Measurements from ENCODE around the gene ELMO1. TPM values are rescaled to one million over a fixed set of nuclear protein-coding genes. Genes with fewer than 3 reads are reported as not detected.
A peak's percentile ranks its signal among the peaks of the same experiment; 100 is the strongest.

Gene ELMO1
- total and polyA plus RNA-seq, 12 donors: 7.5 to 46.8 (median 14.9) TPM

- no peak overlapping the region for H3K27ac ChIP-seq
- no peaks in the 10 kb centered on the region for H3K9me3 ChIP-seq (replicated peaks in 1 of 3)
- intact Hi-C loops (cut with DNase I): no loop called here
- TF ChIP-seq POLR2A (IDR thresholded peaks at IDR 0.05) (no peak), CTCF (IDR thresholded peaks at IDR 0.05) (no peak)
- no peak for DNase-seq
- no peaks in the 10 kb centered on the region for H3K27me3 ChIP-seq
- WGBS, 4 donors: 88 to 92% (median 92%) methylated on average over 7 of the region's 7 CpGs
- no peak overlapping the region for H3K4me3 ChIP-seq
- H3K4me1 ChIP-seq (replicated peaks in 1 of 2): peaks cover 7 to 12% of the 10 kb centered on the region in 2 donors
- H3K36me3 ChIP-seq (replicated peaks in 1 of 2): no peaks in the 10 kb centered on the region
These were observed 579.8 kb downstream of the ELMO1 start for GRCh38 chr7:36868727-36869411.

GRCh38 chr7:36865019-36865418 lies 583.6 kb downstream of the ELMO1 start:
- no peaks in the 10 kb centered on the region for H3K36me3 ChIP-seq (replicated peaks in 1 of 2)

GRCh38 chr7:36863901-36864701 lies 584.6 kb downstream of the ELMO1 start:
- H3K4me3 ChIP-seq: no peak overlapping the region
- H3K36me3 ChIP-seq (replicated peaks in 1 of 2): no peaks in the 10 kb centered on the region
- H3K27me3 ChIP-seq: no peaks in the 10 kb centered on the region
- peaks cover 9 to 21% of the 10 kb centered on the region in 2 donors for H3K4me1 ChIP-seq (replicated peaks in 1 of 2)
- no peaks in the 10 kb centered on the region for H3K9me3 ChIP-seq (replicated peaks in 1 of 3)
- 29 to 40% (median 34%) methylated on average over 9 to 10 of the region's 10 CpGs for WGBS, 4 donors
- peak; percentile 30 to 65 (median 47) for DNase-seq
- H3K27ac ChIP-seq: peak overlapping the region in 1 of 5 donors; percentile 31
- TF ChIP-seq CTCF (IDR thresholded peaks at IDR 0.05): no peak
- TF ChIP-seq POLR2A (IDR thresholded peaks at IDR 0.05): no peak
- intact Hi-C loops (cut with DNase I): no loop called here

More at GRCh38 chr7:36865019-36865418, 583.6 kb downstream of the ELMO1 start:
- no peak overlapping the region for H3K4me3 ChIP-seq
- DNase-seq: no peak
- H3K4me1 ChIP-seq (replicated peaks in 1 of 2): peaks cover 9 to 21% of the 10 kb centered on the region in 2 donors
- no peaks in the 10 kb centered on the region for H3K9me3 ChIP-seq (replicated peaks in 1 of 3)
- H3K27ac ChIP-seq: peak overlapping the region in 1 of 5 donors; percentile 31
- 60 to 75% (median 64%) methylated on average over 3 of the region's 3 CpGs for WGBS, 4 donors
- no peaks in the 10 kb centered on the region for H3K27me3 ChIP-seq
- no peak for TF ChIP-seq CTCF (IDR thresholded peaks at IDR 0.05)
- intact Hi-C loops (cut with DNase I): no loop called here

GRCh38 chr7:36862771-36863261 lies 585.8 kb downstream of the ELMO1 start:
- Histone ChIP-seq H3K4me3 (no peak overlapping the region), H3K36me3 (replicated peaks in 1 of 2) (no peaks in the 10 kb centered on the region), H3K27me3 (no peaks in the 10 kb centered on the region), H3K4me1 (replicated peaks in 1 of 2) (peaks cover 9 to 21% of the 10 kb centered on the region in 2 donors), H3K27ac (no peak overlapping the region), H3K9me3 (replicated peaks in 1 of 3) (no peaks in the 10 kb centered on the region)
- TF ChIP-seq POLR2A (IDR thresholded peaks at IDR 0.05) (no peak), CTCF (IDR thresholded peaks at IDR 0.05) (no peak)
- WGBS, 4 donors: 54 to 66% (median 61%) methylated on average over 4 of the region's 4 CpGs
- DNase-seq: no peak
- intact Hi-C loops (cut with DNase I): no loop called here

Data from adrenal gland (tissue), 12 donors.